ENCODE data around the gene CARMIL1. TPM values are rescaled to one million over a fixed set of nuclear protein-coding genes. Genes with fewer than 3 reads are reported as not detected.
"Not testable (repeated sequence)": the region's sequence is repeated elsewhere in the genome, so short reads cannot be mapped to it uniquely, and the experiment has no call there.

Gene CARMIL1
- total and polyA plus RNA-seq, 11 donors = 2.4 to 9.1 (median 5.3) TPM

DNA sequence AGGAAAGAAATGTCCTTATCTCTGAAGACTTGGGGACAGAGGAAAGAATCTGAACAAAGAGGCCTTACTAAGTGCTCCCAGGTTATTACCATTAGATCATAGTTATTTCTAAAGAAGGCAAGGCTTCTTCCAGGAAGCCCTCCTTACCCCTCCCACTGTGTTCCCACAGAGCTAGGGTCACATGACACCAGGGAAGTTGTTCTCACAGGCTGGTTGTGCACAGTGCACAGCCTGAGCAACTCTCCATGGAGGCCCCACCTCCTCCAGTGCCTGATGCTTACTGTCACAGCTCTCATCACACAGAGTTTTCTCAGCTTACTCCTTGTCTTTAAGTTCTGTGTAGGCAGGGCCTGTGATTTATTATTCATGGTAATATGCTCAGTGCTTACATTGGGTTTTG is 303.9 kb downstream of the CARMIL1 start:
- Histone ChIP-seq H3K36me3 (peaks cover 0 to 23% (median 0%) of the 10 kb centered on the region in 9 donors), H3K4me1 (no peaks in the 10 kb centered on the region), H3K27ac (no peak overlapping the region), H3K4me3 (no peak overlapping the region), H3K27me3 (no peaks in the 10 kb centered on the region), H3K9me3 (no peaks in the 10 kb centered on the region)
- TF ChIP-seq, protein P1, sequence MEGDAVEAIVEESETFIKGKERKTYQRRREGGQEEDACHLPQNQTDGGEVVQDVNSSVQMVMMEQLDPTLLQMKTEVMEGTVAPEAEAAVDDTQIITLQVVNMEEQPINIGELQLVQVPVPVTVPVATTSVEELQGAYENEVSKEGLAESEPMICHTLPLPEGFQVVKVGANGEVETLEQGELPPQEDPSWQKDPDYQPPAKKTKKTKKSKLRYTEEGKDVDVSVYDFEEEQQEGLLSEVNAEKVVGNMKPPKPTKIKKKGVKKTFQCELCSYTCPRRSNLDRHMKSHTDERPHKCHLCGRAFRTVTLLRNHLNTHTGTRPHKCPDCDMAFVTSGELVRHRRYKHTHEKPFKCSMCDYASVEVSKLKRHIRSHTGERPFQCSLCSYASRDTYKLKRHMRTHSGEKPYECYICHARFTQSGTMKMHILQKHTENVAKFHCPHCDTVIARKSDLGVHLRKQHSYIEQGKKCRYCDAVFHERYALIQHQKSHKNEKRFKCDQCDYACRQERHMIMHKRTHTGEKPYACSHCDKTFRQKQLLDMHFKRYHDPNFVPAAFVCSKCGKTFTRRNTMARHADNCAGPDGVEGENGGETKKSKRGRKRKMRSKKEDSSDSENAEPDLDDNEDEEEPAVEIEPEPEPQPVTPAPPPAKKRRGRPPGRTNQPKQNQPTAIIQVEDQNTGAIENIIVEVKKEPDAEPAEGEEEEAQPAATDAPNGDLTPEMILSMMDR (IDR thresholded peaks at IDR 0.05) = no peak
- no peak for TF ChIP-seq POLR2A (IDR thresholded peaks at IDR 0.05)
- DNase-seq (no peak), ATAC-seq (no peak)
- intact Hi-C loops (cut with DNase I) = no loop called here

DNA sequence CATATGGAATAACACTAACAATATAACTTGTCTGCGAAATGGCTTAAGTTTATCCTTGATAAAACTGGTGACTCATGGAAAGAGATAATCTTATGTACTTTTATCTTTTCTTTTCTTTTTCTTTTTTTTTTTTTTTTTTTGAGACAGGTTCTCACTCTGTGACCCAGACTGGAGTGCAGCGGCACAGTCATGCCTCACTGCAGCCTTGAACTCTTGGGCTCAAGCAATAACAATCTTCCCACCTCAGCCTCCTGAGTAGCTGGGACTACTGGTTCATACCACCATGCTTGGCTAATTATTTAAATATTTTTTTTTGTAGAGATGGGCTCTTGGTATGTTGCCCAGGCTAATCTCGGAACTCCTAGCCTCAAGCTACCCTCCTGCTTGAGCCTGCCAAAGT is 304.7 kb downstream of the CARMIL1 start:
- WGBS, 4 donors = 63 to 92% (median 86%) methylated on average over 3 of the region's 3 CpGs
- H3K4me1 ChIP-seq = no peaks in the 10 kb centered on the region
- peaks cover 0 to 23% (median 0%) of the 10 kb centered on the region in 9 donors for H3K36me3 ChIP-seq
- DNase-seq (no peak), ATAC-seq (no peak)
- intact Hi-C loops (cut with DNase I) = no loop called here
- H3K9me3 ChIP-seq = no peaks in the 10 kb centered on the region
- H3K27me3 ChIP-seq = no peaks in the 10 kb centered on the region
- H3K4me3 ChIP-seq = no peak overlapping the region
- H3K27ac ChIP-seq = no peak overlapping the region
- no peak for TF ChIP-seq POLR2A (IDR thresholded peaks at IDR 0.05)
- TF ChIP-seq, protein P1 (IDR thresholded peaks at IDR 0.05) = no peak

GRCh38 chr6:25585225-25585624 is 306.1 kb downstream of the CARMIL1 start:
- no peak for TF ChIP-seq POLR2A (IDR thresholded peaks at IDR 0.05)
- TF ChIP-seq, protein P1 (IDR thresholded peaks at IDR 0.05) = no peak
- H3K27ac ChIP-seq = no peak overlapping the region
- no peaks in the 10 kb centered on the region for H3K9me3 ChIP-seq
- no peak for ATAC-seq
- H3K36me3 ChIP-seq = peaks cover 0 to 23% (median 0%) of the 10 kb centered on the region in 9 donors
- H3K27me3 ChIP-seq = no peaks in the 10 kb centered on the region
- intact Hi-C loops (cut with DNase I) = no loop called here
- no peaks in the 10 kb centered on the region for H3K4me1 ChIP-seq
- no peak overlapping the region for H3K4me3 ChIP-seq
- 93 to 96% (median 96%) methylated on average over 4 of the region's 4 CpGs for WGBS, 4 donors
- no peak for DNase-seq

- DNase-seq; H3K27me3 ChIP-seq; H3K9me3 ChIP-seq; H3K27ac ChIP-seq; H3K4me3 ChIP-seq; intact Hi-C loops (cut with DNase I); ATAC-seq; H3K4me1 ChIP-seq: not testable (repeated sequence)
- peaks cover 0 to 21% (median 0%) of the 10 kb centered on the region in 9 donors for H3K36me3 ChIP-seq
- WGBS, 4 donors = 91 to 96% (median 93%) methylated on average over 12 to 30 of the region's 30 CpGs
Observed at GRCh38 chr6:25586119-25586518, 306.9 kb downstream of the CARMIL1 start.

GRCh38 chr6:25586927-25587326 is 307.8 kb downstream of the CARMIL1 start:
- H3K36me3 ChIP-seq = peaks cover 0 to 16% (median 0%) of the 10 kb centered on the region in 9 donors
- no peaks in the 10 kb centered on the region for H3K9me3 ChIP-seq
- WGBS, 4 donors = 81 to 92% (median 87%) methylated on average over 3 of the region's 3 CpGs
- H3K27me3 ChIP-seq = no peaks in the 10 kb centered on the region
- TF ChIP-seq POLR2A (IDR thresholded peaks at IDR 0.05) = no peak
- TF ChIP-seq, protein P1 (IDR thresholded peaks at IDR 0.05) = no peak
- no peak for DNase-seq
- intact Hi-C loops (cut with DNase I) = no loop called here
- H3K4me3 ChIP-seq = no peak overlapping the region
- no peaks in the 10 kb centered on the region for H3K4me1 ChIP-seq
- ATAC-seq = no peak
- H3K27ac ChIP-seq = no peak overlapping the region

Data from heart left ventricle (tissue), 16 donors.